Measurements from ENCODE around the gene DECR2. TPM values are rescaled to one million over a fixed set of nuclear protein-coding genes. Genes with fewer than 3 reads are reported as not detected.
"Not testable (repeated sequence)": the region's sequence is repeated elsewhere in the genome, so short reads cannot be mapped to it uniquely, and the experiment has no call there.

DECR2 gene
- total RNA-seq, 2 donors from 2014 or later = 11.2 to 12.9 TPM

- DNase-seq (ENCODE audit: low spot score) = no peak
- intact Hi-C loops (cut with DNase I) = no loop called here
Observed at GRCh38 chr16:396199-396598, 5.5 kb upstream of the DECR2 start.

- peak; percentile 85 for DNase-seq (ENCODE audit: low spot score)
- intact Hi-C loops (cut with DNase I) = no loop called here
Observed at GRCh38 chr16:396605-397004, 5.1 kb upstream of the DECR2 start.

DNA sequence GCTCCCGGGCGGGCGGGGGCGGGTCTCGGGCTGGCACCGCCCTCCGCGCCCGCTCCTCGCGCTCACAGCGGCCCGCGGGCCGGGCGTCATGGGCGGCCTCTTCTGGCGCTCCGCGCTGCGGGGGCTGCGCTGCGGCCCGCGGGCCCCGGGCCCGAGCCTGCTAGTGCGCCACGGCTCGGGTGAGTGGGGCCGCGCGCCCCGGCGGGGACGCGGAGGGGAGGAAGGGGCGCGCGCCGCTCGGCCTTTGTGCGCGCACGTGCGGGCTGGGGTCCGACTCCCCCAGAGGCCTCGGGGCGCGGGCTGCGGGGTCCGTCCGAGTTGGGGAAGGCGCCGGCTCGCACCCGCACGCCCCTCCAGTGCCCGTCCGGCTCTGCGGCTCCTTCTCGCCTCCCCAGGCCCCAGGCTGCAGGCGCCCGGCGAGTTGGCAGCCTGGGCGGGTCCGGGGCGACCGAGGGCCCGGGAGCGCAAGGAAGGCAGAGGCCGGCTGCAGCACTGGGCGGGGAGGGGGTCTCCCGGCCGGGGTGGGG, 4.5 kb upstream of the DECR2 start, which contains the start of gene NME4:
Gene NME4 (plus strand): TSS at position 65 of the 527 bp plus-strand sequence. CDS start 24 bp downstream, at position 89.
- peak; percentile 79 for DNase-seq (ENCODE audit: low spot score)
- intact Hi-C loops (cut with DNase I) = no loop called here

GRCh38 chr16:397736-398332, 3.9 kb upstream of the DECR2 start:
- DNase-seq (ENCODE audit: low spot score) = peak; percentile 90
- intact Hi-C loops (cut with DNase I) = no loop called here

- intact Hi-C loops (cut with DNase I) = no loop called here
- no peak for DNase-seq (ENCODE audit: low spot score)
Observed at GRCh38 chr16:398561-399339, 2.9 kb upstream of the DECR2 start.

DNA sequence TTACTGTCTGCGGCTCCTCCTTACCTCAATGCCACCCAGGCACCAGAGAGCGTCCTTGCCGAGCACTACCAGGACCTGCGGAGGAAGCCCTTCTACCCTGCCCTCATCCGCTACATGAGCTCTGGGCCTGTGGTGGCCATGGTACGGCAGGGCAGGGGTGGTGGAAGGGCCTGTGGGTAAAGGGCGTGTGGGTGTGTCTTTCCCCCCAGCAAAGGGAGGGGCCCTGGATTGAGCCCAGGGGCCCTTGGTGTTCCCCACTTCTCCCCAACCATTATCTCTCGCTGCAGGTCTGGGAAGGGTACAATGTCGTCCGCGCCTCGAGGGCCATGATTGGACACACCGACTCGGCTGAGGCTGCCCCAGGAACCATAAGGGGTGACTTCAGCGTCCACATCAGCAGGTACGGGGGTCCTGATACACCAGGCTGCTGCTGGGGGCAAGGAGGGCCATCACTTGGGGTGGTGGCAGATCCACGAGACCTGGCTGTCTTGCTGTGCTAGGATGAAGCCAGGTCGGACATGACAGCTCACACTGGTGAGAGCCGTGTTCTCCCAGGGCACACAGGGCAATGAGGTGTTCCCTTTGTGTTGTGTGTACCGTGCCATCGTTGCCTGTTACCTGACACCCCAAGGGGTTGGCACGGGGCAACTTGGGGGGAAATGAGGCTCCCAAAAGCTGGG, 2.2 kb upstream of the DECR2 start:
- intact Hi-C loops (cut with DNase I) = no loop called here

DNA sequence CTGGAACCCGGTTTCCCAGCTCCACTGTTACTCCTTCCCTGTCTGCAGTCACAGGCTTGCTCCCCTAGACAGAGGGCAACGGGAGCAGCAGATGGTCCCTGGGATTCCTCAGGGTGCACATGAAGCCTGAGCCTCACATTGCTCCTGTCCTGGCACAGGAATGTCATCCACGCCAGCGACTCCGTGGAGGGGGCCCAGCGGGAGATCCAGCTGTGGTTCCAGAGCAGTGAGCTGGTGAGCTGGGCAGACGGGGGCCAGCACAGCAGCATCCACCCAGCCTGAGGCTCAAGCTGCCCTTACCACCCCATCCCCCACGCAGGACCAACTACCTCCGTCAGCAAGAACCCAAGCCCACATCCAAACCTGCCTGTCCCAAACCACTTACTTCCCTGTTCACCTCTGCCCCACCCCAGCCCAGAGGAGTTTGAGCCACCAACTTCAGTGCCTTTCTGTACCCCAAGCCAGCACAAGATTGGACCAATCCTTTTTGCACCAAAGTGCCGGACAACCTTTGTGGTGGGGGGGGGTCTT, 1.6 kb upstream of the DECR2 start:
- DNase-seq (ENCODE audit: low spot score) = no peak
- intact Hi-C loops (cut with DNase I) = no loop called here

More for the DNA sequence above, 2.2 kb upstream of the DECR2 start:
- no peak for DNase-seq (ENCODE audit: low spot score)

DNA sequence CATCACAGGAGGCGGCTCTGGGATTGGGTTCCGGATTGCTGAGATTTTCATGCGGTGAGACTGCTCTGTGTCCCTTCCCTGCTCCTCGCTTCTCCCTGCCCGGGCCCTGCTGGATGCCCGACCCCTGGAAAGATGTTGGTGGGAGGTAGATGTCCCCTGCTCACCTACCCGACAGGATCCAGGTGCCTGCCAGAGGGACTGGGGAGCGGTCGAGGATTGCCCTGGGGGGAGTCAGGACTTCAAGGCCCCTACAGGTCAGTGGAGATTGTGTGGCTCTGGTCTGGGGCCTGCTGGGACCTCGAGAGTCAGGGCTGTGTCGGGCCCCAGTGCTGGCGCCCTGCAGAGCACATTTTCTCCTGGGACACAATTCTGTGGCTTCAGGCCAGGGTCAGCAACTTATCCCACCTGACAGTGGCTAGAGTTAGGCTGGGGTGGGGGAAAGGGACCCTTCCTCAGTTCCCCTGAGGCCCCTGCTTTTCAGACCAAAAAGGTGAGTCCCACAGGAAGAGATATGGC, 3.3 kb downstream of the DECR2 start:
- DNase-seq (ENCODE audit: low spot score) = no peak
- intact Hi-C loops (cut with DNase I) = no loop called here

DNA sequence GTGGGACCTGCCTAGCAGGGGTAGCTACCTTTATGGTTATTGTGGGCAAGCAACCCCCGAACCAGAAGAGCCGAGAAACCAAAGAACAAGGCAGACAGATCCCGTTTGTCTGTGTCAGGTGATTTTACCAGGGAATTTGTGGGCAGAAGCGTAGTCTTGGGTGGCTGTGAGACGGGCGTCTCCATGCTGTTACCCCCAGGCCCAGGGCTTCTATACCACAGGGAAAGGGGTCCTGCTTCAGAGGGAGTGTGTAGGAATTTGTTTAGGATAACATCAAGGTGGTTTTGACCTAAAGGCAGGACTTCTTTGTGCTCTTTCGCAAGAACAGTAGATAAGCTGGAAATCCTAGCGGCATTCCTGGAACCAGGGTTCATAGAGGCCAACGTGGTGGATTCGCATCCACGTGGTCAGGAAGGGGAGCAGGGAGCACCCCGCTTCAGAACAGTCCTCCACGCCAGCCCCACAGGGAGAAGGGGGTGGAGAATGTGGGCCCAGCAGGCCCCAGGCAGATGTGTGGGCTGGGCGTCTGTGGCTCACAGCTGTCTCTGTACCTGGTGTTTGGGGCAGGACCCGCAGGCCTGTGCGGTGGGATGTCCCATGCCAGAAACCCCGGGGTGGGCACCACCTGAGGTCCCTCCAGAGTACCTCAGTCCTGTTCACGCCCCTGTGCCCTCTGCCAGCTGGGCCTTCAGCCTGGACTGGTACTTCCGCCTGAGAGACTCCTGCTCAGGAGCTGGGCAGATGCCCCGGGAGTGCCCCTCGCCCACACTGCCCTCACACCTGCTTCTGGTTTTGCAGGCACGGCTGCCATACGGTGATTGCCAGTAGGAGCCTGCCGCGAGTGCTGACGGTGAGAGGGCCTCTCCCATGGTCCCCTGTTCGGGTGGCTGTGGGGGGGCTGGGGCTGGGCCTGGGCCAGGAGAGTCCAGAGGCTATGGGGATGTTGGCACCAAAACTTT, 4.1 kb downstream of the DECR2 start:
- intact Hi-C loops (cut with DNase I) = no loop called here

GRCh38 chr16:407253-407652, 5.6 kb downstream of the DECR2 start:
- intact Hi-C loops (cut with DNase I) = loop anchor here in 1 of 2 donors (1.0 kb wide), 1 partner anchor 30 kb away; no protein-coding TSS in a partner anchor
- DNase-seq (ENCODE audit: low spot score) = no peak

More for the DNA sequence above, 4.1 kb downstream of the DECR2 start:
- DNase-seq (ENCODE audit: low spot score) = no peak

DNA sequence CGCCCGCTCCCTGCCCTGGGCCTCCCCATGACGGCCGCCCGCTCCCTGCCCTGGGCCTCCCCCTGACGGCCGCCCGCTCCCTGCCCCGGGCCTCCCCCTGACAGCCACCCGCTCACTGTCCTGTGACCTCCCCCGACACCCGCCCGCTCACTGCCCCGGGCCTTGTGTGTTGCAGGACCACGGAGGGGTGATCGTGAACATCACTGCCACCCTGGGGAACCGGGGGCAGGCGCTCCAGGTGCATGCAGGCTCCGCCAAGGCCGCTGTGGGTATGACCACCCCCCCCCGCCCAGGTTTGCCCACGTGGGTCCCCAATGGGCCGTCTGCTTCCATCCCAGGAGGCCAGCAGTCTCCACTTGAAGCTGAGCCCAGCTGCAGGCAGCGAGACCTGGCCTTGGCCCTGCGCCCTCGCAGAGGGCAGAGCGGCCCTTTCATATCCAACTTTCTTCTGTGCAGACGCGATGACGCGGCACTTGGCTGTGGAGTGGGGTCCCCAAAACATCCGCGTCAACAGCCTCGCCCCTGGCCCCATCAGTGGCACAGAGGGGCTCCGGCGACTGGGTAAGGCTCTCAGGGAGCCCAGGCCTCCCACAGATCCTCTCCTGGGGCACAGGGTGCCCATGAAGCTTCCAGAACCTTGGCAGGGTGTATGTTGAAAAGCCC, 9.0 kb downstream of the DECR2 start:
- intact Hi-C loops (cut with DNase I) = no loop called here
- DNase-seq (ENCODE audit: low spot score) = no peak

DNA sequence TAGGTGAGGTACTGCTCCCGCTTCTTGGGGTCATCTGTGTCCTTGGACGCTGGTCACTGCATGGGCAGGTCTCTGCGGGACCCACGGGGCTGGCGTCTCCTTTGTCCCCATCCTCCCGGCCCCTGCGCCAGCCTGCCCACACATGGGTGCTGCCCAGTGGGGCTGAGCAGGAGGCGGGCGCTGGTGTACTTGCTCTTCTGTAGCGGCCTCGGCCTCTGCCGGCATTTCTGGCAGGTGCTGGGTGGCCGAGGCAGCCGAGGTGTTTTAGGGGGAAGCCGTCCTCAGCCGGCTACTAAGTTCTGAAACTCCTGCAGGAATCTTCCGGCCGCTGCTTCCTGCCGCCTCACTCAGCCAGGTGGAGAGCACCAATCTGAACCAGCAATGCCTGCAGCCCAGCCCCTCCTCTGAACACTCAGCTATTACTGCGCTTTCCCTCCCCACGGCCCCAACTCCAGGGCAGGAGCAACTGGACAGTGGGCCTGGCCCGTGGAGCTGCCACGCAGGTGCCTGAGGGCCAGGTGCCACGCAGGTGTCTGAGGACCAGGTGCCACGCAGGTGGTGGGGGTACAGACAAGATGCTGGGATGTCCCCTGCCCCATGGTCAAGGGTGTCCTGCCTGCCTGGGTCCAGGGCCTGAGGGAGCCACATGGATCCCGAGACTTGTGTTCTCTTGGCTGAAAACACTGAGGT, 10.0 kb downstream of the DECR2 start:
- intact Hi-C loops (cut with DNase I) = no loop called here
- no peak for DNase-seq (ENCODE audit: low spot score)

DNA sequence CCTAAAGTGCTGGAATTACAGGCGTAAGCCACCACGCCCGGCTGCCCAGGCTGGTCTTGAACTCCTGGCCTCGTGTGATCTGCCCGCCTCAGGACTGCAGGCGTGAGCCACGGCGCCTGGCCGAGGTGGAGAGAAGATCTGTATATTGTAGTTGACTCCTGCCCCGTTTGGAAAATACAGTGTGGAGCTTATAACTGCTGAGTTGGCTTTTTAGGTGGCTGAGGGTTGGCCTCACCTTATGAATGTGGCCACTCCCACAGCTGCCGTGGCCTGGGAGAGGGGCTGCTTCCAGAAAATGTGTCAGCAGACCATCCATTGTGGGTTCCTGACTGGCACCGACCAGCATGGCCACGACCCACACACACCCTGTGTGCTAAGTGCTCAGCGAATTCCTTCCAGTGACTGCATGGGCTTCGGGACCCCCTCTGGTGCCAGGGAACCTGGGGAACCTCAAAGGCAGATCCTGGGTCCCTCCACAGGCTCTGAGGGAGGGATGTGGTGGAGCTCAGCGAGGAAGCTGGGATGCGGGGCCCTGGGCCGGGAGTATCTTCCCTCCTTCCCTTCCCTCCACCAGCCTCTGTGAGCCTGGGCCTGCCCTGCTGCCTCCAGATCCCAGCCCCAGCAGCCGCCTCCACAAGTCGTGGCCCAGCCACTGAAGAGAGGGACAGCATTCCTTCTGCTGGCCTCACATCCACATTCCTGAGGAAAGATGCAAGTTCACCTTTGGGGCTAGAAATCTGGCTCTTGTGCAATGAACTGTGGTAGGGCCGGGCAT, 12.9 kb downstream of the DECR2 start:
- intact Hi-C loops (cut with DNase I) = no loop called here
- DNase-seq (ENCODE audit: low spot score) = no peak

- DNase-seq (ENCODE audit: low spot score); intact Hi-C loops (cut with DNase I): not testable (repeated sequence)
Observed at GRCh38 chr16:415170-415498, 13.4 kb downstream of the DECR2 start.

DNA sequence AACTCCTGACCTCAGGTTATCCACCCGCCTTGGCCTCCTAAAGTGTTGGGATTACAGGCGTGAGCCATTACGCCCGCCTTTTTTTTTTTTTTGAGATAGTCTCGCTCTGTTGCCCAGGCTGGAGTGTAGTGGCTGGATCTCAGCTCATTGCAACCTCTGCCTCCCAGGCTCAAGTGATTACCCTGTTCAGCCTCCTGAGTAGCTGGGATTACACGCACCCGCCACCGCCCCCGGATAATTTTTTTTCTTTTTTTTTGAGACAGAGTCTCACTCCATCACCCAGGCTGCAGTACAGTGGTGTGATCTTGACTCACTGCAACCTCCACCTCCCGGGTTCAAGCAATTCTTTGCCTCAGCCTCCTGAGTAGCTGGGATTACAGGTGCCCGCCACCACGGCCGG, 20.5 kb downstream of the DECR2 start:
- intact Hi-C loops (cut with DNase I); DNase-seq (ENCODE audit: low spot score): not testable (repeated sequence)

- peak; percentile 80 for DNase-seq (ENCODE audit: low spot score)
- intact Hi-C loops (cut with DNase I) = no loop called here
Observed at GRCh38 chr16:424033-424622, 22.4 kb downstream of the DECR2 start.
